KMS-11 (cell line): Measurements from ENCODE around the gene CRIM1.

ENCODE experiments used
- H2AFZ ChIP-seq: fragments of 200-600 bp; sonication (generic); 2 replicates; pipeline ENCODE4 v1.6.1; 2016; ENCODE audit warnings: antibody characterized with exemption, mixed run types, low read depth
- H3K27ac ChIP-seq: fragments of 200-600 bp; sonication (generic); 2 replicates; pipeline ENCODE4 v1.6.1; 2016; ENCODE audit warnings: mild to moderate bottlenecking, mixed run types
- H3K27me3 ChIP-seq: fragments of 200-600 bp; sonication (generic); 2 replicates; pipeline ENCODE4 v1.6.1; 2017; ENCODE audit warnings: mild to moderate bottlenecking, low read depth, mixed run types, moderate library complexity; ENCODE audit not compliant: insufficient read depth
- H3K36me3 ChIP-seq: fragments of 200-600 bp; sonication (generic); 2 replicates; pipeline ENCODE4 v1.6.1; 2017; ENCODE audit warnings: mild to moderate bottlenecking, mixed run types; ENCODE audit not compliant: insufficient read depth
- H3K4me1 ChIP-seq: fragments of 200-600 bp; sonication (generic); 2 replicates; pipeline ENCODE4 v1.6.1; 2016; ENCODE audit warnings: mild to moderate bottlenecking, low read depth, mixed run types; ENCODE audit not compliant: poor library complexity, severe bottlenecking
- H3K4me2 ChIP-seq: fragments of 200-600 bp; sonication (generic); 2 replicates; pipeline ENCODE4 v1.7.0; 2016; ENCODE audit warnings: mild to moderate bottlenecking, mixed run types
- H3K4me3 ChIP-seq: fragments of 200-600 bp; sonication (generic); IDR thresholded peaks from 2 replicates; pipeline ENCODE4 v1.6.1; 2017; ENCODE audit warnings: low read depth, low read length, mixed read lengths; ENCODE audit not compliant: insufficient read depth
- H3K79me2 ChIP-seq: fragments of 200-600 bp; sonication (generic); 2 replicates; pipeline ENCODE4 v1.6.1; 2016; ENCODE audit warnings: low read depth, mixed run types; ENCODE audit not compliant: insufficient read depth
- H3K9ac ChIP-seq: fragments of 200-600 bp; sonication (generic); 2 replicates; pipeline ENCODE4 v1.6.1; 2016; ENCODE audit warnings: mild to moderate bottlenecking, mixed run types
- H4K20me1 ChIP-seq: fragments of 200-600 bp; sonication (generic); 2 replicates; pipeline ENCODE4 v1.6.1; 2016; ENCODE audit warnings: mild to moderate bottlenecking, mixed run types; ENCODE audit not compliant: insufficient read depth
- CTCF ChIP-seq: fragments of 200-600 bp; sonication (generic); conservative IDR thresholded peaks from 2 replicates; pipeline ENCODE4 v1.6.1; 2017; ENCODE audit warnings: low read depth, mild to moderate bottlenecking, antibody characterized with exemption, low read length, moderate library complexity, mixed read lengths

CRIM1 gene

GRCh38 chr2:36416370-36417165 lies 61.0 kb downstream of the CRIM1 start:
- Histone ChIP-seq H3K9ac (no peak overlapping the region), H3K36me3 (no peaks in the 10 kb centered on the region), H4K20me1 (no peaks in the 10 kb centered on the region), H3K27me3 (no peaks in the 10 kb centered on the region), H3K4me2 (no peak overlapping the region), H3K4me1 (no peaks in the 10 kb centered on the region), H3K4me3 (no peak overlapping the region), H2AFZ (no peak overlapping the region), H3K79me2 (no peaks in the 10 kb centered on the region), H3K27ac (no peak overlapping the region)
- no peak for TF ChIP-seq CTCF

- TF ChIP-seq CTCF = no peak
- no peaks in the 10 kb centered on the region for H3K27me3 ChIP-seq
- H3K36me3 ChIP-seq = no peaks in the 10 kb centered on the region
- H3K4me1 ChIP-seq = no peaks in the 10 kb centered on the region
- no peak overlapping the region for H2AFZ ChIP-seq
- H3K27ac ChIP-seq = no peak overlapping the region
- no peaks in the 10 kb centered on the region for H4K20me1 ChIP-seq
- H3K9ac ChIP-seq = no peak overlapping the region
- H3K79me2 ChIP-seq = no peaks in the 10 kb centered on the region
- no peak overlapping the region for H3K4me3 ChIP-seq
- no peak overlapping the region for H3K4me2 ChIP-seq
These were observed 65.1 kb downstream of the CRIM1 start for GRCh38 chr2:36420569-36421181.

GRCh38 chr2:36421379-36421778 lies 65.8 kb downstream of the CRIM1 start:
- Histone ChIP-seq H3K27ac (no peak overlapping the region), H3K27me3 (no peaks in the 10 kb centered on the region), H3K9ac (no peak overlapping the region), H3K4me3 (no peak overlapping the region), H3K79me2 (no peaks in the 10 kb centered on the region), H3K4me2 (no peak overlapping the region), H2AFZ (no peak overlapping the region), H3K4me1 (no peaks in the 10 kb centered on the region), H3K36me3 (no peaks in the 10 kb centered on the region), H4K20me1 (no peaks in the 10 kb centered on the region)
- TF ChIP-seq CTCF = no peak

DNA sequence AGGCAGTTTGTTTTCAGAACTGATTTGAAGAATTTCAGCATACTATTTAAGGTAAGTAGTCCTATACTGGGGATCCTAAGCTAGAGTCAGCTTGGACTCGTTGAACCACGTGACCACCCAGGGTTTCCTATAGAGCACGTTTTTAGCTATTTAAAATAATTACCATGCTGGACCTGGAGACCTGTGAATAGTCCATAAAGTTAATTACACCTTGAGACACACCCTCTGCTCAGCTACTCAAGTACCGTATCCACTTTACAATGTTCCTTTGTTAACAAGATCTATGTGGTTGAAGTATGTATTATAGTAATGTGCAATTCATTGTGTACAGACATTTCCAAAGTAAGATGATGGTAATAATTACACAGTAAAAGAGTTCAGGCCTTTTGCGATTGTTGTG lies 67.6 kb downstream of the CRIM1 start:
- no peak for TF ChIP-seq CTCF
- no peaks in the 10 kb centered on the region for H3K27me3 ChIP-seq
- no peaks in the 10 kb centered on the region for H3K4me1 ChIP-seq
- H3K4me2 ChIP-seq = no peak overlapping the region
- H3K36me3 ChIP-seq = no peaks in the 10 kb centered on the region
- H4K20me1 ChIP-seq = no peaks in the 10 kb centered on the region
- no peaks in the 10 kb centered on the region for H3K79me2 ChIP-seq
- H3K4me3 ChIP-seq = no peak overlapping the region
- no peak overlapping the region for H2AFZ ChIP-seq
- H3K9ac ChIP-seq = no peak overlapping the region
- no peak overlapping the region for H3K27ac ChIP-seq
